Measurements from ENCODE around the gene PIAS1. TPM values are rescaled to one million over a fixed set of nuclear protein-coding genes. Genes with fewer than 3 reads are reported as not detected.

PIAS1 gene
- total and polyA plus RNA-seq, 2 donors, result 32.1 to 79.8 TPM

- H3K4me1 ChIP-seq (ENCODE audit: insufficient read depth), result no peaks in the 10 kb centered on the region
- WGBS, result 75% methylated on average over 6 of the region's 6 CpGs
- H3K4me3 ChIP-seq (ENCODE audit: low read depth, low read length), result no peak overlapping the region
- H3K36me3 ChIP-seq (ENCODE audit: insufficient read depth), result no peaks in the 10 kb centered on the region
- H3K27ac ChIP-seq (ENCODE audit: low read depth), result no peak overlapping the region
- no peak for DNase-seq (ENCODE audit: extremely low spot score)
These were observed 28.2 kb upstream of the PIAS1 start for GRCh38 chr15:68025835-68026424.

GRCh38 chr15:68027388-68027787 lies 26.7 kb upstream of the PIAS1 start:
- 84% methylated on average over 9 of the region's 9 CpGs for WGBS
- H3K27ac ChIP-seq (ENCODE audit: low read depth), result no peak overlapping the region
- H3K36me3 ChIP-seq (ENCODE audit: insufficient read depth), result no peaks in the 10 kb centered on the region
- no peak overlapping the region for H3K4me3 ChIP-seq (ENCODE audit: low read depth, low read length)
- DNase-seq (ENCODE audit: extremely low spot score), result no peak
- H3K4me1 ChIP-seq (ENCODE audit: insufficient read depth), result no peaks in the 10 kb centered on the region

- Histone ChIP-seq H3K36me3 (ENCODE audit: insufficient read depth) (no peaks in the 10 kb centered on the region), H3K27ac (ENCODE audit: low read depth) (no peak overlapping the region), H3K4me1 (ENCODE audit: insufficient read depth) (no peaks in the 10 kb centered on the region), H3K4me3 (ENCODE audit: low read depth, low read length) (no peak overlapping the region)
- 87% methylated on average over 7 of the region's 7 CpGs for WGBS
- no peak for DNase-seq (ENCODE audit: extremely low spot score)
These were observed 25.8 kb upstream of the PIAS1 start for GRCh38 chr15:68028137-68028887.

DNA sequence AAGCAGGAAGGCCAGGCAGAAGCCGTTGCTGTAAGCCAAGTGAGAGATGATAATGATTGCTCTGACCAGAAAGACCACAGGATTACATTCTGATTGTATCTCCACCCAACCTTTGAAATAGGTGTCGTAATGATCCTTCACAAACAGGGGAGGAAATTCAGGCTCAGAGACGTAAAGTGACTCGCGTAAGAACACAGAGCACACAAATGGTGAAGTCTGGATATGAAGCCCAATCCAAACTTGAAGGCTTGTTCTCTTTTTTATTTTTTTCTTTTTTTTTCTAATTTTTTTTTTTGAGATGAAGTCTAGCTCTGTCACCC lies 25.3 kb upstream of the PIAS1 start:
- H3K27ac ChIP-seq (ENCODE audit: low read depth), result no peak overlapping the region
- no peak overlapping the region for H3K4me3 ChIP-seq (ENCODE audit: low read depth, low read length)
- no peaks in the 10 kb centered on the region for H3K36me3 ChIP-seq (ENCODE audit: insufficient read depth)
- DNase-seq (ENCODE audit: extremely low spot score), result no peak
- no peaks in the 10 kb centered on the region for H3K4me1 ChIP-seq (ENCODE audit: insufficient read depth)
- WGBS, result 85% methylated on average over 5 of the region's 5 CpGs

- Histone ChIP-seq H3K27ac (ENCODE audit: low read depth) (no peak overlapping the region), H3K36me3 (ENCODE audit: insufficient read depth) (no peaks in the 10 kb centered on the region), H3K4me1 (ENCODE audit: insufficient read depth) (no peaks in the 10 kb centered on the region), H3K4me3 (ENCODE audit: low read depth, low read length) (no peak overlapping the region)
- DNase-seq (ENCODE audit: extremely low spot score), result no peak
These were observed 24.2 kb upstream of the PIAS1 start for GRCh38 chr15:68029959-68030358.

DNA sequence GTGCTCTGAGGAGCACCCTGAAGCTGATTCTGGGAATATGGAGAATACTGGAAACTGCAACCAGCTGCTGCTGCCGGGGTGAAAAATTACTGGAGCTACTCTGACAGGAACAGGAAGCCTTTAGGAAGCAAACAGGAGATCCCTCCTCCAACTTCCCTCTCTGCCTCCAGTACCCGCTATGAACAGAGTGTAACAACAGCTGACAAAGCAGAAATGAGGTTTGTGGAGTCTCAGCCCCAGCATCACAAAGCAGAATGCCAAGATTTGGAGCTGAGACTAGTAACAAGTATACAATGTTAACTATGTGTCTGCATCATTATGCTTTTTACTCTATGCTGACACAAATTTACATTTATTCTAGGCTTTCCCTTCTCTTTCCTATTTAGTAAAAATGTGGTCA lies 22.7 kb upstream of the PIAS1 start:
- no peak for DNase-seq (ENCODE audit: extremely low spot score)
- 44% methylated on average over 2 of the region's 2 CpGs for WGBS
- no peak overlapping the region for H3K27ac ChIP-seq (ENCODE audit: low read depth)
- no peaks in the 10 kb centered on the region for H3K4me1 ChIP-seq (ENCODE audit: insufficient read depth)
- no peaks in the 10 kb centered on the region for H3K36me3 ChIP-seq (ENCODE audit: insufficient read depth)
- H3K4me3 ChIP-seq (ENCODE audit: low read depth, low read length), result no peak overlapping the region

DNA sequence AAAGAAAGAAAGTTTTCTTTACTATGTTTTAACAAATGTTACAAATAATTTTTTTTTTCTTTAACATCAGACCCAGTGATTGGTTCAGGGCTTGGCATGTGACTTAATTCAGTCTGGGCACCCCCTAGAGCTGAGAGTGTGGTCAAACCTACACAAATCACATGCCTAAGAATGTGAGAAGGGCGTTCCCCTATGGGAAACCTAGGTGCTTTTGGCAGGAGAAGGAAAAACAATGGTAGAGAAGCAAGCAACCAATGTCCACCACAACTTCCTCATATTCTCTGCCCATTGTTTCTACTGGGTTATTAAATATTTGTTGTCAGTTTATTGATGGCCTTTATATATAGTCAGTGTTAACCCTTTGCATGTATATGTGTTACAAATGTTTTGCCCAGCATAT lies 21.4 kb upstream of the PIAS1 start:
- Histone ChIP-seq H3K4me3 (ENCODE audit: low read depth, low read length) (no peak overlapping the region), H3K27ac (ENCODE audit: low read depth) (no peak overlapping the region), H3K4me1 (ENCODE audit: insufficient read depth) (no peaks in the 10 kb centered on the region), H3K36me3 (ENCODE audit: insufficient read depth) (no peaks in the 10 kb centered on the region)
- DNase-seq (ENCODE audit: extremely low spot score), result no peak
- WGBS, result 84% methylated on average over 1 of the region's 1 CpG

DNA sequence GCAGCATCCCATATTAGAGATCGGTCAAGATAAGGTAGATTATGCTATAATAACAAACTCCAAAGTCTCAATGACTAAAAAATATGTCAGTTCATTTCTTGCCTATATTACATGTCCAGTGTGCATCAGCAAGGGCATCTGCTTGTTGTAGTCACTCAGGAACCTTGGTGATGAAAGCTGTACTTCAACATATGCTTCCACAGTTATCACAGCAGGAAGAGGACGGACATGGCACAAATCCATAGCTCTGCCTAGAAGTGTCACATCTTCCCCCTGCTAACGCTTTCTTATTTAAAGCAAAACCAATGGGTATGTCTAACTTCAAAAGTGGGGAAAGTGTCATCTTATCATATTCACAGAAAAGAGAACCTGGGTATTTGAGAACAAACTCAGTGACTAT lies 20.0 kb upstream of the PIAS1 start:
- Histone ChIP-seq H3K4me1 (ENCODE audit: insufficient read depth) (no peaks in the 10 kb centered on the region), H3K27ac (ENCODE audit: low read depth) (no peak overlapping the region), H3K4me3 (ENCODE audit: low read depth, low read length) (no peak overlapping the region), H3K36me3 (ENCODE audit: insufficient read depth) (no peaks in the 10 kb centered on the region)
- no peak for DNase-seq (ENCODE audit: extremely low spot score)
- 73% methylated on average over 3 of the region's 3 CpGs for WGBS

DNA sequence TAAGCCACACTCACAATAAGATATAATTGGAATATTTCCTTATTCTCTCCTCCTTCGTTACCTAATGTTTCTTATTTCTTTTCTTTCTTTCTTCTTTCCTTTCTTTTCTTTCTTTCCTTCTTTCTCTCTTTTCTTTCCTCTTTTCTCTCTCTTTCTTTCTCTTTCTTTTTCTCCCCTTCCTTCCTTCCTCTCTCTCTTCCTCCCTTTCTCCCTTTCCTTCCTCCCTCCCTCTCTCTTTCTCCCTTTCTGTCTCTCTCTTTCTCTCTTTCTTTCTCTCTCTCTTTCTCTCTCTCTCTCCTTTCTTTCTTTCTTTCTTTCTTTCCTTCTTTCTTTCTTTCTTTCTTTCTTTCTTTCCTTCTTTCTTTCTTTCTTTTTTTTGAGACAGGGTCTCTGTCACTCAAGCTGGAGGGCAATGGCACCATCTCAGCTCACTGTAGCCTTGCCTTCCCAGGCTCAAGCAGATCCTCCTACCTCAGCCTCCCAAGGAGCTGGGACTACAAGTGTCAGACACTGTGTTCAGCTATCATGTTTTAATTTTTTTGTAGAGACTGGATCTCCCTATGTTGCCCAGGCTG lies 19.3 kb upstream of the PIAS1 start:
- no peak overlapping the region for H3K27ac ChIP-seq (ENCODE audit: low read depth)
- no peak for DNase-seq (ENCODE audit: extremely low spot score)
- no peaks in the 10 kb centered on the region for H3K36me3 ChIP-seq (ENCODE audit: insufficient read depth)
- 90% methylated on average over 1 of the region's 1 CpG for WGBS
- H3K4me3 ChIP-seq (ENCODE audit: low read depth, low read length), result no peak overlapping the region
- H3K4me1 ChIP-seq (ENCODE audit: insufficient read depth), result no peaks in the 10 kb centered on the region

GRCh38 chr15:68038246-68038645 lies 15.9 kb upstream of the PIAS1 start:
- Histone ChIP-seq H3K27ac (ENCODE audit: low read depth) (no peak overlapping the region), H3K4me3 (ENCODE audit: low read depth, low read length) (no peak overlapping the region), H3K4me1 (ENCODE audit: insufficient read depth) (no peaks in the 10 kb centered on the region), H3K36me3 (ENCODE audit: insufficient read depth) (no peaks in the 10 kb centered on the region)
- no peak for DNase-seq (ENCODE audit: extremely low spot score)
- WGBS, result 84% methylated on average over 2 of the region's 2 CpGs

GRCh38 chr15:68040144-68040543 lies 14.0 kb upstream of the PIAS1 start:
- no peak for DNase-seq (ENCODE audit: extremely low spot score)
- Histone ChIP-seq H3K36me3 (ENCODE audit: insufficient read depth) (no peaks in the 10 kb centered on the region), H3K4me3 (ENCODE audit: low read depth, low read length) (no peak overlapping the region), H3K4me1 (ENCODE audit: insufficient read depth) (no peaks in the 10 kb centered on the region), H3K27ac (ENCODE audit: low read depth) (no peak overlapping the region)
- 97% methylated on average over 1 of the region's 1 CpG for WGBS

DNA sequence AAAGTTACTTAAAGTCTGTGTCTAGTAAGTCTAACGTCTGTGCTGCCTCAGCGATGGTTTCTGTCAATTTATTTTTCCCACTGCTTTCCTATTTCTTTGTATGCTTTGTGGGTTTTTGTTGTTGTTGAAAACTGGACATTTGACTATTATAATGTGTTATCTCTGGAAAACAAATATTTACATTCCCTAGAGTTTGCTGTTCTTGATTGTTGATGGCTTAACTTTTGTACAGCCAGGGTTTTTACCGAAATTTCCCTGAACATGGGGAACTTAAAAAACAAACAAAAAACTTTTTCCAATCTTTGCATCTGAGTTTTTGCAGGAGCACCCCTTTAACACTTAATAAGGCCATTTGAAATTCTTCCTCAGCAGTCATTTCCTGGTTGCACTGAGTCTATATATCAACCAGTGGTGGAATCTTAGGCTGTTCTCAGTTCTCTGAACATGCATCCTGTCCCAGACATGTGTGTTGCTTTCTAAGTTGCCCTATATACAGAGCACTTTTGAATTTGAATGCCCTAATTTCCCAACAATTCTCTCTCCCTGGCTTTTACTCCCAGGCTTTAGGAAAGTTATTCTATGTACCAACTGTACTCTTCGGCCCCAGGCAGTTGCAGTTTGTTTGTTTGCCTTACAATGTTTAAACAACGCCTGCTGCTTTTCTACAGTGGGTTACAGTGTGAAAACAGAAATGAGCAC lies 11.8 kb upstream of the PIAS1 start:
- H3K4me3 ChIP-seq (ENCODE audit: low read depth, low read length), result no peak overlapping the region
- no peak for DNase-seq (ENCODE audit: extremely low spot score)
- H3K4me1 ChIP-seq (ENCODE audit: insufficient read depth), result no peaks in the 10 kb centered on the region
- WGBS, result 68% methylated on average over 5 of the region's 5 CpGs
- no peaks in the 10 kb centered on the region for H3K36me3 ChIP-seq (ENCODE audit: insufficient read depth)
- no peak overlapping the region for H3K27ac ChIP-seq (ENCODE audit: low read depth)

GRCh38 chr15:68042855-68043222 lies 11.3 kb upstream of the PIAS1 start:
- H3K4me1 ChIP-seq (ENCODE audit: insufficient read depth), result no peaks in the 10 kb centered on the region
- H3K4me3 ChIP-seq (ENCODE audit: low read depth, low read length), result no peak overlapping the region
- H3K36me3 ChIP-seq (ENCODE audit: insufficient read depth), result no peaks in the 10 kb centered on the region
- H3K27ac ChIP-seq (ENCODE audit: low read depth), result no peak overlapping the region
- 91% methylated on average over 3 of the region's 3 CpGs for WGBS
- no peak for DNase-seq (ENCODE audit: extremely low spot score)
